ENCODE results near the gene GKN1.
"Not testable (repeated sequence)": the region's sequence is repeated elsewhere in the genome, so short reads cannot be mapped to it uniquely, and the experiment has no call there.

GKN1 gene, protein sequence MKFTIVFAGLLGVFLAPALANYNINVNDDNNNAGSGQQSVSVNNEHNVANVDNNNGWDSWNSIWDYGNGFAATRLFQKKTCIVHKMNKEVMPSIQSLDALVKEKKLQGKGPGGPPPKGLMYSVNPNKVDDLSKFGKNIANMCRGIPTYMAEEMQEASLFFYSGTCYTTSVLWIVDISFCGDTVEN

GRCh38 chr2:68974251-68974650 is at the start of gene GKN1:
Gene GKN1, plus strand, starts transcription at chr2:68974636. Its CDS starts 42 bp downstream, at chr2:68974678.
- DNase-seq (ENCODE audit: low read depth), result no peak

GRCh38 chr2:68925295-68925896 is 49.0 kb upstream of the GKN1 start:
- no peak for DNase-seq (ENCODE audit: low read depth)

- no peak for DNase-seq (ENCODE audit: low read depth)
Observed at GRCh38 chr2:68926796-68927195, 47.6 kb upstream of the GKN1 start.

GRCh38 chr2:68931149-68931711 is 43.2 kb upstream of the GKN1 start:
- no peak for DNase-seq (ENCODE audit: low read depth)

DNA sequence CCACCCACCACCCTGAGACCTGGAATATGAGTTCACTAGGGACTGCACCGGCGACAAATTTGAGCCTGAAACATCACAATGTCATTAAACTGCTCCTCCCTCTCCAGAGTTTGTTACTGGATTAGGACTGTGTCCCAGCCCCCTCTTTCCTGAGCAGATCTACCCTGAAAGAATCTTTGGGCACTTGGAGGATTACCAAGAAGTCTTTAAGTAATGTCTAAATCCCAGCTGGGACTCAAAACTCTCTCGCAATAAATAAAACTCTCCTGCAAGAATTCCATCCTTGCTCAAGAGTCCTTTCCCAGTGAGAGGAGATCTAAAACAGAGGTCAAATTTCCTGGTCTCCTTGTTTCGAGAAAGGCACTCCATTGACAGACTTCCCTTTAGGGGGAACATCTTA is 42.6 kb upstream of the GKN1 start:
- DNase-seq (ENCODE audit: low read depth), result no peak

DNA sequence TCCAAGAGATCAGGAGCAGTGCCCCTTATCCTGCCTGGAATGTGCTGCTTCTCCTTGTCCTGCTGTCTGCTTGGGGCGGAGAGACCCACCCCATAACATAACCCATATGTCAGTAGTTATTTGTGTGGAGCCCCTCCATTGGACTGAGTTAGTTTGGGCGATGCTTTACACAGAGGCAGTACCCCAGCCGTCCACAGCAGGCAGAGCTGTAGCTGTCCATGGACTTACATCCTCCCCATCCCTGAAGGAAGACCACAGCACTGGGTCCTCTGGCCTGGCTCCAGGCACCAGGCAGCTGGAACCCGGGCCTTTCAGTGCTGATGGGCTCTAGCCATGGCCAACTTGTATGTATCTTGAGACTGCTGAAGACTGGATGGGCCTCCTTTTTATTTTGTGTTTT is 42.0 kb upstream of the GKN1 start:
- DNase-seq (ENCODE audit: low read depth), result no peak

- no peak for DNase-seq (ENCODE audit: low read depth)
Observed at GRCh38 chr2:68934021-68934420, 40.4 kb upstream of the GKN1 start.

- no peak for DNase-seq (ENCODE audit: low read depth)
Observed at GRCh38 chr2:68935471-68935870, 39.0 kb upstream of the GKN1 start.

- no peak for DNase-seq (ENCODE audit: low read depth)
Observed at GRCh38 chr2:68936427-68936826, 38.0 kb upstream of the GKN1 start.

DNA sequence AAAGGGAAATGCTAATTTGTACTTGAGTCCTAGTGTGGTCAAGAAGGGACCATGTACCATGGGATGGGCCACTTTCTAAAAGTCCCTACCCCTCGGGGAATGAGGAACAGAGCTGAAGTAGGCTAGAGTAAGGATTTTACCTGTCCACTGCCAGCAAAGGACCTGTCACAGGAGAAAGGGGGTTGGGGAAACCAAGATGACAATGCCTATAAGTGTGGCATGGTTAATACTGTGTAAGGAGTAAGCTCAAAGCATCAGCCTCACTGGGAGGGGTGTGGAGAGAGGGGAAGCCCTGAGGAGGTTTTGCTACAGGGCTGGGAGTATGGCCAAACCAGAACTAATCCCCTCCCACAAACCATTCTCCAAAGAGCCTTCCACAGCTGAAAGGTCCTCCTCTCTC is 37.5 kb upstream of the GKN1 start:
- DNase-seq (ENCODE audit: low read depth), result no peak

DNA sequence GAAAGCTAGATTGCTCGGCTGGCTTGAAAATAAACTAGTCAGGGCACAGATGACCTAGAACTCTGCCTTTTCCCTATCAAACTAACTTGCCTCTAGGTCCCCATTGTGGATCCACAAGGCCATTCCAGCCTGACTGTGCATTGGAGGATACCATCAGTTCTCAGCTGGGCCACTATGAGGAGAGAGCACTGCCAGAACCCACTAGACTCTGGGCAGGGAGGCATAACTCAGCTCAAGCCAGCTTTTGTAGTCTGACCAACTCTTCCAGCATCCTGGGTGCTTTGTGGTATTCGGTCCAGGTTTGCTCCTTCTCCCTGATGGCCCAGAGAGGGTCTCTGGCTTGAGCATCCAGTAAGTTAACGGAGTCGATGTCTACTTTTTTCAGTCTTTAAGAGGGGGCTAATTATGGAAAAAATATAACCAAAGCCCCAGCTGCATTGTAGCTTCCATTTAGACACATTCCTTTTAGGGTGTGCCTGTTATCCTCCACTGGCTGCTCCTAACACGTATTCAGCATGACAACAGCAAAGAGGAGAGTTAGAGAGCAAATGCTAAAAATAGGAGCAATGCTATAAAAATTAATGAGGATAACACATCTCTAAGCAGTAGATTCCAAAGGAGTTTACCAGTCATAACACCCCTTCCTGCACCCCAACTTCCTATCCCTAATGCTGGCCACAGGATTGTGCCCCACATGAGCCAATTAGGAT is 36.9 kb upstream of the GKN1 start:
- no peak for DNase-seq (ENCODE audit: low read depth)

- DNase-seq (ENCODE audit: low read depth), result no peak
Observed at GRCh38 chr2:68938938-68939337, 35.5 kb upstream of the GKN1 start.

GRCh38 chr2:68939962-68940361 is 34.5 kb upstream of the GKN1 start:
- DNase-seq (ENCODE audit: low read depth), result no peak

GRCh38 chr2:68940369-68940768 is 34.1 kb upstream of the GKN1 start:
- DNase-seq (ENCODE audit: low read depth), result no peak

GRCh38 chr2:68942827-68943226 is 31.6 kb upstream of the GKN1 start:
- DNase-seq (ENCODE audit: low read depth), result no peak

DNA sequence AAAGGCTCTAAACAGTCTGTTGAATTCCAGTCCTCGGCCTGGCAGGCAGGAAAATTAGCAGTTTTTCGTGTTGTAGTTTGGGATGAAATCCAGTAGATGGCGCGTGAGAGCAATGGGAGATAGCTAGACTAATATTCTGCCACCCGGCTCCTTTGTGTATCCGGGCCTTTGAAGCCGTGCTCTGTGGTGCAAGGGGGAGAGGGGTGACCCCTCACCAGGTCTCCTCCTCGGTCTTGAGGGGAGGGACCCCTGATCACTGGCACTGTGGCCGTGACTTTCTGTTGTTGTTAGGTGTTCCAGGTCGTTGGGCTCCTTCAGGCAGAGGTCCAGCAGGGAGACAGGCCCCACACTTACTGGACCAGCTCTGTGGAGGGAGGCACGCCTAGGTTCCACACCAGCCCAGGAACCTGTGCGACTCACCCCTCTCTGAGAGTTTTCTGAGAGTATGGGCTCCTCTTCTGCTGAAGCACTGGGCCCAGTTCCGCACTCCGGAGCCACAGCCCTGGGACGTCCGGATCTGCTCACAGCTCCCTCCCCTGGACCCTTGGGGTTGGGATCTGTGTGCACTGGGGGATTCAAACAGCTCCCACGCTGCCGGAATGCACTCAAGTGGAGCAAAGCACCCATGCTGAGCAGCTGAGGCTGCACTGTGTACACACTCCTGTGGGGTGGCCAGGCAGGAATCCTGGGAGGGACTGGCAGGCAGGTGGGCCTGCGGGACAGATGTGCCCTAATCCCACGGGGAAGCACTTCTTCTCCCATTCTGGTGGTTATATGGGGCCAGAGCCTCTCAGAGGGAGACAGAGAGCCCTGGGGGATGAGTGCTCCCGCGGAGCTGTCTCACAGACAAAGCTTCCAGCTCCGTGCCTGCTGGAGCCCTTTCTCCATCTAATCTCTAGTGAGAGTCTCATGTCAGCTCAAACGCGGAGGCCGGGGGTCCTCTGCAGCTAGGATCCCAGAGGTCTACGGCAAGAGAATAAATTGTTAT is 30.6 kb upstream of the GKN1 start:
- peak; percentile 11 for DNase-seq (ENCODE audit: low read depth)

- no peak for DNase-seq (ENCODE audit: low read depth)
Observed at GRCh38 chr2:68946117-68946516, 28.3 kb upstream of the GKN1 start.

DNA sequence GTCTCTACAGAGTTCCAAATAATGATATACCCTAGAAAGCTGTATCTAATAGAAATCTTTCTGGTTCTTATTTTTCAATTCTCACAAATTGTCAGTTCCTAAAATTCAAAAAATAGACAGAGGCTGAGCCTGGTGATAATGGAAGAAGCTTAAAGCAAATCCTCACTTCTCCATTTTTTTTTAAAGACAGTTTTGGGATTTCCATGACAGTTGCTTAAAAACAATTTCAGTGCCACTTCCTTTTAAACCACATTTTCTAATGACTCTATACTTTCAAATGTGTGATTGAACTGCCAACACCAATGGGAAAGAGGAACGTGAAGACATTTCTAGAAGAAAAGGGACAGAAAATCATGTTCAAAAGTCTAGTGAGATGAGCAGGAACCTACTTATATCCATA is 25.7 kb upstream of the GKN1 start:
- no peak for DNase-seq (ENCODE audit: low read depth)

DNA sequence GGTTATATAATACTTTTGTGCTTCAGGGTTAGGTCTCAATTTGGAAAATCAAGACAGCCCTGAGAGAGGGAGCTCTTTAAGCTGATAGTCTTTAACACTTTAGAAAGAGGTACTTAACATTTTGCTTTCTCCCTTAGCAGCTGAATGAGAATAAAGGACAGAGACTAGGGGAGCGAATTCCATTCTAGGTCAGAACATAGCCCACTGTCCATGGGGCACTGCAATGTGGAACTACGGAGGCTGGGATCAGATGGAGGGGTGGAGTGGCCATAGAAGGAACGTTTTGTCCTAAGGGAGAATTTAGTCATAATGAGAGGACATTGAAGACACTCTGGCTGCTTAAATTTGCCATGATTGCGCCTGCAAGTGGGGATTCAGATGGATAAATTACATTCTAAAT is 22.5 kb upstream of the GKN1 start:
- DNase-seq (ENCODE audit: low read depth), result no peak

- DNase-seq (ENCODE audit: low read depth), result no peak
Observed at GRCh38 chr2:68952887-68953521, 21.4 kb upstream of the GKN1 start, which contains the start of gene GKN2. Gene GKN2, minus strand, starts transcription at chr2:68952893. Its CDS starts 32 bp downstream, at chr2:68952861.

DNA sequence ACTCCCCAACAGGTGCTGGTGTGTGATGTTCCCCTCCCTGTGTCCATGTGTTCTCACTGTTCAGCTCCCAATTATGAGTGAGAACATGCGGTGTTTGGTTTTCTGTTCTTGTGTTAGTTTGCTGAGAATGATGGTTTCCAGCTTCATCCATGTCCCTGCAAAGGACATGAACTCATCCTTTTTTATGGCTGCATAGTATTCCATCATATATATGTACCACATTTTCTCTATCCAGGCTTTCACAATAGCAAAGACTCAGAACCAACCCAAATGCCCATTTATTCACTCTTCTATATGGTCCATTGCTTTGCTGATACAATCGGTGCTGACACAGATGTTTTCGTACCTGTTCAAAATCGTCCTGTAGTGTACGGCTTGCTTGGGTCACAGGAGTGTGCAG is 19.0 kb upstream of the GKN1 start:
- DNase-seq (ENCODE audit: low read depth), result not testable (repeated sequence)

All from activated T-helper 9 cell treated with anti-CD3 and anti-CD28 coated beads, Interleukin-2, amount 50 U/mL, for 16 hours (primary cell).